8988T (cell line): ENCODE measurements around the gene EDNRB.
"Not testable (repeated sequence)": the region's sequence is repeated elsewhere in the genome, so short reads cannot be mapped to it uniquely, and the experiment has no call there.

Experiments used
- DNase-seq: peaks from one replicate; pipeline ENCODE4 v3.0.0; 2011

The EDNRB gene

DNA sequence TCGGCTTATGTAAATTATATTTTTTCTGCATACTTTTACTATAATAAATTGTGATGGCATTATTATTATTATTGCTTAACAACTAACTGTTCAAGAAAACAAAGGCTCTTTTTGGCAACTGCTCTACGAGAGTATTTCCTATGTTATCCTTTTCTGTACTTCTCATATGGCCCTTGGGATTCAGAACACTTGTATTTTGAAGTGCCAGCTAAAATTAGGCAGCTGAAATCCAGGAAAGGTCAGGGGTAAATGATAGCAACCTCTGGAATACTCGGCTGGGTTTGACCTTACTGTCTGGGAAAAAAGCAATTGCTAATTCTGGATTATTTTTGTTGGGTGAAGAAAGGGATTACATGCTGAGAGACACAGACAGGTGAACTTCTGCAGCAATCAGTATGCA is 23.9 kb downstream of the EDNRB start:
- DNase-seq = no peak

- no peak for DNase-seq
Measured at GRCh38 chr13:77893066-77893465, 25.6 kb downstream of the EDNRB start.

DNA sequence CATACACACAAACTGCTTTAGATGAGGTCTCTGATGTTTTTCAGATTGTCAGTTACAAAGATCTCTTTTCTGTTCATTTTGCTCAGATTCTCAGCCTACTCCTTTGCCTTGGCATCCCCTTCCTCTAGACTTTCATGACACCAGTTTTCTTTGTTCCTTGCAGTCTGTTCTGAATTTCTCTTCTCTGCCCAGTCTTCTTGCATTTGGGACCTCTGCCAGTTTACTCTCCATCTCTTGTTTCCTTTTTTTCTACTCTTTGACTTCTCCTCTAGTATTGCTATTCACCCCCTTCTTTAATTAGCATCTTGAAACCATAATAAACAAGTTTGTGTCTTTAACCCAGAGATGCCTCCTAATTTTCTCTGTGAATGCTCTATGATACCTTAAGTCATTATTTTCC is 26.1 kb downstream of the EDNRB start:
- DNase-seq = no peak

GRCh38 chr13:77891486-77891885 is 27.1 kb downstream of the EDNRB start:
- DNase-seq = no peak

DNA sequence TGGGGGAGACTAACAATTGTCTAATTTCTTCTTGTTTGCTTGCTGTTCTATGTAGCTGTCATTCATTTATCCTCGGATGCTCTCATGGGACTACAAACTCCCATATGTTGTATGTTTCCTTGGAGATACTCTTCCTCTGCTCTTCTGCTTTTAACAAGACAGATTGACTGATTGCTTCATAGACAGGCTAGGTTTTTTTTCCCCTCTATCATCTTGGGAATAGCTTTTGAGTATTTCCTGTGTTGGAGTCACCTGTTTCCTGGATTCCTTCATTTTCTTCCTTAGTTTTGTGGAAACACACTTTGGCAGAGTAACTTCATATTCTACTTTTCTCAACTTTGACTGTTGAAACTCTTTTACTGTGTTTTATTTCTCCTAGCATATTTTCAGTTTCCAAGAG is 27.6 kb downstream of the EDNRB start:
- no peak for DNase-seq

- no peak for DNase-seq
Measured at GRCh38 chr13:77883328-77883727, 35.3 kb downstream of the EDNRB start.

DNA sequence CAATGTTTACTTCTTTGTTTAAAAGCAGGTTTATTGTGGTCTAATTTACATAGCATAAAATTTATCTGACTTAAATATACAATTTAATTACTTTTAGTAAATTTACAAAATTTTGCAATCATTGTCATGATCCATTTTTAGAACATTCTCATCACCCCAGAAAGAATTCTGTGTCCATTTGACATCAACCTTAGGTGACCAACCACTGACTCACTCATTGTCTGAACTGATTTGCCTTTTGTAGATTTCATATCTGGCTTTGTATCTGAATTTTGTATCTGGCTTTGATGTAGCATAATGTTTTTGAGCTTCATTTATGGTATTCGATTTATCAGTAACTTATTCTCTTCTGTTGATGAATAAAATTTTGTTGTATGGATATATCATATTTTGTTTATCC is 40.4 kb downstream of the EDNRB start:
- no peak for DNase-seq

GRCh38 chr13:77876176-77876575 is 42.5 kb downstream of the EDNRB start:
- no peak for DNase-seq

DNA sequence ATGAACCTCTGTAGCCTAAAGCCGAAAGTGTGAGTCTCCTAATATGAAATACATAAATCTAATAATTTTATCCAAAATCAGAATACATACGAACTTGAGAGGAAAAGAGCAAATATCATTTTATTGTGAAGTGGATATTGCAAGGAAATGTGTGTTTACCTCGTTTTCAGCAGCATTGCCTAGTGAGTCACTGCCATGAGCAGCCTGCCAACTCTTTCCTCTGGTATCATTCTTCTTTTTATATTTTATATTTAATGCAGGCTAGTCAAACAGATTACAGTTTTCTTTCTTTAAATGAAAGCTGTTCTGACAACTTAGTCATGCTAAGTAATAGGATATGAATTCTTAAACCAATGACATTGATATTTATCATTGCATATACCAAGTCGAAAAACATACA is 44.2 kb downstream of the EDNRB start:
- DNase-seq = no peak

DNA sequence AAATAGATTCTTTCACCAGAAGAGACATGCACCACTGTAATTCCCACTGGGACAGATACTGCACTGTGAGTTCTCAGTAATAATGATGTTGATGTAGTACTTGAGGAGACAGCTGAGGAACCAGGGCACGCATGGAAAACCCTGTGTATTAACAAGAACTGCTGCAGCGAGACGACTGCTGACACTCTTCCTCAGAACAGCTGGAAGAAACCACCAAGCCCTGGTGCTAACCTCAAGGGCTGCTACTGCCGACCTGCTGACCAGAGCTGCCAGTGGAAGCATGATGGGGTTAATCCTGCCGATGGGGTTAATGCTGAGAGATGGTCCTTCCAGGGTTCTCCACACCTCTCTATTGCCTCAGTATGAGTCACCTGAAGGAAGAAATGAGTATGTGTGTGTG is 45.6 kb downstream of the EDNRB start:
- DNase-seq = no peak

- no peak for DNase-seq
Measured at GRCh38 chr13:77871596-77871995, 47.0 kb downstream of the EDNRB start.

DNA sequence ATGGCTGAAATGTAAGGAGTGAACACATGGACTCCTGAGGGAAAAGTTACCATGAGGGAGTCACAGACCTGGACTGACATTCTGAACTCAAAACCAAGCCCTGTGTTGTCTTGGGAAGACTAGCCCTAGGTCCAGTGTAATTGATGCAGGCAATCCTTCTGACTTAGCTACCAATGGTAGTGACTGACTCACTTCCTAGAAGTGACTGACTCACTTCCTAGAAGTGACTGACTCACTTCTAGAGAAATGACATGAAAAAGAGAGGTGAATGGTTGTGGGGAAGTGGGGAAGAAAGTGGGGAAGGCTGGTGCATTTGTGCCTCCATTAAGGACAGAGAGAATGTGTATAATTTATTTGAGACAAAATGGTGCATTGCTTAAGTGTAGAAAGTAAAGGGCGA is 49.9 kb downstream of the EDNRB start:
- no peak for DNase-seq

DNA sequence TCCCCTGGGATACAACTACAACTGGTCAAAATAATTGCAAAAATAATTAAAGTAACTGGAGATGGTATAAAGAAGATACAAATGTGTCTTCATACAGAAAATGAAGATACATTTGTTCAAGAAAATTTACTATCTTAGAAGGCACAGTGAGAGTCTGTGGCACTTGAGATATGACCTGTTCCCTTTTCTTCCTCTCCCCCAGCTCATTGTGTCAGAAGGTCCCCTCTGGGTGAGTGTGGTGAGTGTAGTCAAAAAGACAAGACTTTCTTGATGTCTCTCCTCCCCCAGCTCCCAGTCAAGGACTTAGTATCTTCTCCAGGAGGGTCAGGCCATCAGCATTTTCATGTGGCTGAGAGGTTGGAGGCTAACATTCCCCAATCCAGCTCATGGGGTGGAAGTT is 51.7 kb downstream of the EDNRB start:
- DNase-seq = no peak

DNA sequence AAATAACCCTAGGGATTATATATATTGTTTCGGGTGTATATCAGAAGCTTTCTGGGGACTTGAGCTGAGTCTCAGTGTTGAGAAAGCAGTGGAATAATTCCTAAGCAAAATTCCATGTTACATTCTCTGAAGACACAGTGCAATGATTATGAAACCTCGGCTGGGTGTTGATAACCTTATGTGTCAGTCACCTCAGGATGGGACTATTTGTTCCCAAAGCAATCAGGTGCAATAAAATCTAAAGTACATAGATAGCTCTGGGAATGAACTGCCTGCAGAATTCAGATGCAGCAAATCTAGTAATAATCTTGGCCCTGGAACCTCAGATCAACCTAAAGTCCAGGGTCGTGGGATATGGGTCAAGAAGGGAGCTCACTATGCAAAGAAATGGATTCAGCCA is 53.0 kb downstream of the EDNRB start:
- DNase-seq = no peak

DNA sequence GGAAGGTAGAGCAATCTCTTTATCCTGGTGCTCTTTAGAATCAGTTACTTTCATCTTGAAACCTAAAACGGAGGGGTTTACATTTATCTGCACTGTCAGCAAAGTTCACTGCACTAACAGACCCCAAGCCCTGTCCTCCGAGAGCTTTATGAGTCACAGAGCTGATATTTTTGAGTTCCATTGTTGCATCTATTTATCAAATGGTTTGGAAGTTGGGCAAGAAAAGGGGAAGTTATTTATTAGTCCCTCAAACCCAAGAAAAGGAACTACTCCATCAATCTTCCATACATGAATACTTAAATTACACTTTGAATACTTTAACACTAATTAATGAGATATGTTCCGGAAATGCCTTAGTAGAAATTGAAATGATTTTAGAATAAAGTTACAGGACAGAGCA is 55.5 kb downstream of the EDNRB start:
- DNase-seq = no peak

GRCh38 chr13:77861741-77862140 is 56.9 kb downstream of the EDNRB start:
- DNase-seq = no peak

DNA sequence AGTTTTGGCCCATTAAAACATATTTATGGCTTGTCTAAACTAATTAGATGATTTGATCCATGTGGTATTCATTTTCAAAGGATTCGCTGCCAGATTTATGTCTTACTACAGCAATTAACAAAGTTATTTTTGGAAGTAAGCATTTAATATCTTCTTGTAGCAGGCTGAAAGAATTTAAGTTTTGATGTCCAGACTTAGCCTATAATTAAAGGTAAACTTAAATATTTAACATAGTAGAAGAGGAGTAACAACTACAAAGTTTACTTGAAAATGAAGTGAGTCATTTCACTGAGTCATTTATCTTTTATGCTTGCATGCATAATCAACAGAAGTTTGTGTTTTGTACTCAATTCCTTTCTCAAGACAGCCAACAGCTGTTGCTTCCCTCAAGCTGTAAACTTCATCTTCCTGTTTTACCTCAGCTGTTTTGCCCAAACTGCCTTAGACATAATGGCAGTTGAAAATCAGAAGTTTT is 58.1 kb downstream of the EDNRB start:
- no peak for DNase-seq

DNA sequence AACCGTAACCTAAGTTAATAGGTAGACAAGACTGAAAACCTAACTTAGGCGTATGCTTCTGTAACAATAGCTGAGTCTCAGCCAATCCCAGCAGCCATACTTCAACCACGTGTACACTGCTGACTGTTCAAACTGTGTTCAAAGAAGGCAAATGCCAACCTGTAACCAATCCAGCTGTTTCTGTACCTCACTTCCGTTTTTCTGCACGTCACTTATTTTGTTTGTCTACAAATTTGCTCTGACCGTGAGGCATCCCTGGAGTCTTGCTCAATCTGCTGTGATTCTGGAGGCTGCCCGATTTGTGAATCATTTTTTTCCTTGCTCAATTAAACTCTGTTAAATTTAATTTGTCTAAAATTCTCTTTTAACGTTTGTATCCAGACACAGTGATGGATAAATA is 59.2 kb downstream of the EDNRB start:
- no peak for DNase-seq

- no peak for DNase-seq
Measured at GRCh38 chr13:77857531-77858209, 61.0 kb downstream of the EDNRB start.

GRCh38 chr13:77853703-77854102 is 64.9 kb downstream of the EDNRB start:
- no peak for DNase-seq

GRCh38 chr13:77848050-77848449 is 70.6 kb downstream of the EDNRB start:
- not testable (repeated sequence) for DNase-seq

- DNase-seq = no peak
Measured at GRCh38 chr13:77846173-77846572, 72.5 kb downstream of the EDNRB start.
